ENCODE data around the gene MSRB1.

- TF ChIP-seq GATA2 (IDR thresholded peaks at IDR 0.05; ENCODE audit: low read depth, low read length), result peak; percentile 75
- TF ChIP-seq GATA3 (IDR thresholded peaks at IDR 0.05; ENCODE audit: low read depth, low read length), result no peak; the same call in 1 of the 2 replicates
Measured at GRCh38 chr16:1890024-1890707, 52.8 kb downstream of the MSRB1 start.

Measured in SH-SY5Y (cell line).